Hepatocyte (in vitro differentiated cells): ENCODE data around the gene PYCR2. TPM values are rescaled to one million over a fixed set of nuclear protein-coding genes. Genes with fewer than 3 reads are reported as not detected.

Source experiments
- DNase-seq: peaks from one replicate; pipeline ENCODE4 v3.0.0-alpha.2; 2016; ENCODE audit warnings: low spot score
- H2AFZ ChIP-seq: fragments of 200-600 bp; sonication (generic); 2 replicates; pipeline ENCODE4 v1.6.0; 2016; ENCODE audit warnings: antibody characterized with exemption, mild to moderate bottlenecking
- H3K27ac ChIP-seq: fragments of 200-600 bp; sonication (generic); 2 replicates; pipeline ENCODE4 v1.5.1; 2016; ENCODE audit warnings: mild to moderate bottlenecking
- H3K27me3 ChIP-seq: fragments of 200-600 bp; sonication (generic); 2 replicates; pipeline ENCODE4 v1.6.1; 2016
- H3K36me3 ChIP-seq: fragments of 200-600 bp; sonication (generic); replicated peaks from 2 replicates; pipeline ENCODE4 v1.5.1; 2016; ENCODE audit warnings: low read depth; ENCODE audit not compliant: insufficient read depth
- H3K4me1 ChIP-seq: fragments of 200-600 bp; sonication (generic); 2 replicates; pipeline ENCODE4 v1.5.1; 2016; ENCODE audit warnings: mild to moderate bottlenecking, moderate library complexity; ENCODE audit not compliant: insufficient read depth
- H3K4me2 ChIP-seq: fragments of 200-600 bp; sonication (generic); 2 replicates; pipeline ENCODE4 v1.6.0; 2016
- H3K4me3 ChIP-seq: fragments of 200-600 bp; sonication (generic); 2 replicates; pipeline ENCODE4 v1.5.1; 2016; ENCODE audit warnings: mild to moderate bottlenecking
- H3K79me2 ChIP-seq: fragments of 200-600 bp; sonication (generic); 2 replicates; pipeline ENCODE4 v1.6.0; 2017; ENCODE audit warnings: mild to moderate bottlenecking
- H3K9me2 ChIP-seq: fragments of 200-600 bp; sonication (generic); replicated peaks from 2 replicates; pipeline ENCODE4 v1.6.0; 2017; ENCODE audit warnings: mild to moderate bottlenecking; ENCODE audit not compliant: insufficient read depth
- H3K9me3 ChIP-seq: fragments of 200-600 bp; sonication (generic); 2 replicates; pipeline ENCODE4 v1.5.1; 2016; ENCODE audit warnings: low read depth, mild to moderate bottlenecking
- H4K20me1 ChIP-seq: fragments of 200-600 bp; sonication (generic); 2 replicates; pipeline ENCODE4 v1.6.0; 2016; ENCODE audit warnings: mild to moderate bottlenecking; ENCODE audit not compliant: insufficient read depth, poor library complexity, severe bottlenecking
- CTCF ChIP-seq: fragments of 200-600 bp; sonication (generic); IDR thresholded peaks from 2 replicates; pipeline ENCODE4 v1.5.1; 2016; ENCODE audit warnings: antibody characterized with exemption, mild to moderate bottlenecking; ENCODE audit not compliant: poor library complexity
- EZH2 ChIP-seq: fragments of 200-600 bp; sonication (generic); IDR thresholded peaks from 2 replicates; pipeline ENCODE4 v1.6.1; 2016; ENCODE audit warnings: antibody characterized with exemption, mild to moderate bottlenecking, borderline replicate concordance
- EZH2phosphoT487 ChIP-seq: fragments of 200-600 bp; sonication (generic); IDR thresholded peaks from one replicate; pipeline ENCODE4 v1.6.1; 2018; ENCODE audit warnings: antibody characterized with exemption, mild to moderate bottlenecking, low read depth, moderate library complexity; ENCODE audit not compliant: unreplicated experiment, severe bottlenecking
- WGBS: methylation state at CpG from one replicate; pipeline ENCODE4 v1.1.6; 2016; ENCODE audit warnings: low lambda C conversion rate; ENCODE audit errors: missing lambda C conversion rate; 5-methylcytosine and 5-hydroxymethylcytosine counted together
- polyA plus RNA-seq: library from polyadenylated mRNA; unstranded; fragments of >200 nt; fragmentation: Nextera tagmentation; extraction: Ambion mirVana; gene quantifications from 2 replicates; pipeline ENCODE4 v1.2.1, GENCODE V29; 2016
- total RNA-seq: library from RNA; depleted of rRNA; stranded (reverse); fragments of >200 nt; gene quantifications from 2 replicates; pipeline ENCODE4 v1.2.3, GENCODE V29; 2014

The PYCR2 gene
- total and polyA plus RNA-seq, 2 experiments from 2014 or later = 33.5 to 49.2 TPM

- Histone ChIP-seq H3K79me2 (no peaks in the 10 kb centered on the region), H4K20me1 (no peaks in the 10 kb centered on the region), H3K9me2 (no peaks in the 10 kb centered on the region), H3K4me2 (no peak overlapping the region), H3K27ac (no peak overlapping the region), H3K4me1 (peaks cover 6% of the 10 kb centered on the region), H3K36me3 (no peaks in the 10 kb centered on the region), H3K9me3 (no peaks in the 10 kb centered on the region), H2AFZ (no peak overlapping the region), H3K4me3 (no peak overlapping the region), H3K27me3 (no peaks in the 10 kb centered on the region)
- 50% methylated on average over 2 of the region's 2 CpGs for WGBS
- TF ChIP-seq EZH2 (no peak), CTCF (no peak), EZH2phosphoT487 (no peak)
- no peak for DNase-seq
Observed at GRCh38 chr1:225908773-225909172, 15.3 kb downstream of the PYCR2 start.

- Histone ChIP-seq H3K27me3 (no peaks in the 10 kb centered on the region), H4K20me1 (no peaks in the 10 kb centered on the region), H3K4me1 (peaks cover 6% of the 10 kb centered on the region), H3K4me2 (no peak overlapping the region), H3K4me3 (no peak overlapping the region), H3K36me3 (no peaks in the 10 kb centered on the region), H3K9me2 (no peaks in the 10 kb centered on the region), H3K79me2 (no peaks in the 10 kb centered on the region), H2AFZ (no peak overlapping the region), H3K27ac (no peak overlapping the region), H3K9me3 (no peaks in the 10 kb centered on the region)
- no peak for TF ChIP-seq EZH2
- no peak for TF ChIP-seq CTCF
- TF ChIP-seq EZH2phosphoT487 = no peak
- 92% methylated on average over 5 of the region's 5 CpGs for WGBS
- DNase-seq = no peak
Observed at GRCh38 chr1:225908013-225908640, 15.9 kb downstream of the PYCR2 start.

- TF ChIP-seq EZH2 = no peak
- TF ChIP-seq EZH2phosphoT487 = no peak
- no peak for TF ChIP-seq CTCF
- H4K20me1 ChIP-seq = no peaks in the 10 kb centered on the region
- DNase-seq = no peak
- no peaks in the 10 kb centered on the region for H3K9me2 ChIP-seq
- H3K27me3 ChIP-seq = no peaks in the 10 kb centered on the region
- H2AFZ ChIP-seq = no peak overlapping the region
- no peak overlapping the region for H3K27ac ChIP-seq
- no peak overlapping the region for H3K4me2 ChIP-seq
- H3K79me2 ChIP-seq = no peaks in the 10 kb centered on the region
- no peaks in the 10 kb centered on the region for H3K9me3 ChIP-seq
- H3K4me3 ChIP-seq = no peak overlapping the region
- WGBS = 91% methylated on average over 7 of the region's 7 CpGs
- H3K36me3 ChIP-seq = no peaks in the 10 kb centered on the region
- H3K4me1 ChIP-seq = peaks cover 6% of the 10 kb centered on the region
Observed at GRCh38 chr1:225907341-225907740, 16.7 kb downstream of the PYCR2 start.
